A673 (cell line): ENCODE results near the gene COL20A1.

ENCODE experiments used
- CTCF ChIP-seq: fragments of 300-800, 200-600 bp; sonication (generic); conservative IDR thresholded peaks from 2 replicates; pipeline ENCODE4 v1.5.1; 2017; ENCODE audit warnings: low read depth, mild to moderate bottlenecking, antibody characterized with exemption, low read length, moderate library complexity, mixed read lengths
- EZH2 ChIP-seq: fragments of 200-600 bp; sonication (generic); IDR thresholded peaks from 2 replicates; pipeline ENCODE4 v1.6.1; 2017; ENCODE audit warnings: borderline replicate concordance, low read depth, mild to moderate bottlenecking, mixed read lengths, antibody characterized with exemption, low read length; ENCODE audit not compliant: poor library complexity, severe bottlenecking

GRCh38 chr20:63291811-63292210 is 1.2 kb upstream of the COL20A1 start:
- TF ChIP-seq CTCF: no peak
- no peak for TF ChIP-seq EZH2
